ENCODE measurements around the gene KIF2A. TPM values are rescaled to one million over a fixed set of nuclear protein-coding genes. Genes with fewer than 3 reads are reported as not detected.

Gene KIF2A
- total RNA-seq, 3 donors from 2014 or later: 34.2 to 43.3 (median 41.8) TPM

DNA sequence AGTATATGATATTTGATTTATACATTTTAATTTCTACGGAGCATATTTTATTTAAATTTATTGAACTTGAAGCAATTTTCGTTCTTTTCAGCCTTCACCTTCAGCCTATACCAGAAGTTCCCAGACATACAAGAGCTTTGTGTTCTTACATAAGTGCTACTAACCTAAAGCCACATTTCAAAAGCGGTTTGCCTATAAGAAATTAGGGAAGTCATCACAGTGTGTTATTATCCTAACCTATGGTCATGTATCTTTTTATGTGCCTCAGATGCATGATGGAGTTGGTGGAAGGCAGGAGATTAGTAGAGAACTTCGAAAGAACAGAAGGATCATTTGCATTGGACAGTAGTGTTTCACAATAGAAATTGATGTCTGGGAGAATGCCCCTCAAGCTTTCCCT, 3.1 kb downstream of the KIF2A start:
- DNase-seq: no peak
- Histone ChIP-seq H3K4me1 (ENCODE audit: low read depth) (peaks cover 4% of the 10 kb centered on the region), H3K9me3 (no peaks in the 10 kb centered on the region), H3K4me3 (no peak overlapping the region), H3K36me3 (ENCODE audit: low read depth) (no peaks in the 10 kb centered on the region)
- TF ChIP-seq, protein P1, sequence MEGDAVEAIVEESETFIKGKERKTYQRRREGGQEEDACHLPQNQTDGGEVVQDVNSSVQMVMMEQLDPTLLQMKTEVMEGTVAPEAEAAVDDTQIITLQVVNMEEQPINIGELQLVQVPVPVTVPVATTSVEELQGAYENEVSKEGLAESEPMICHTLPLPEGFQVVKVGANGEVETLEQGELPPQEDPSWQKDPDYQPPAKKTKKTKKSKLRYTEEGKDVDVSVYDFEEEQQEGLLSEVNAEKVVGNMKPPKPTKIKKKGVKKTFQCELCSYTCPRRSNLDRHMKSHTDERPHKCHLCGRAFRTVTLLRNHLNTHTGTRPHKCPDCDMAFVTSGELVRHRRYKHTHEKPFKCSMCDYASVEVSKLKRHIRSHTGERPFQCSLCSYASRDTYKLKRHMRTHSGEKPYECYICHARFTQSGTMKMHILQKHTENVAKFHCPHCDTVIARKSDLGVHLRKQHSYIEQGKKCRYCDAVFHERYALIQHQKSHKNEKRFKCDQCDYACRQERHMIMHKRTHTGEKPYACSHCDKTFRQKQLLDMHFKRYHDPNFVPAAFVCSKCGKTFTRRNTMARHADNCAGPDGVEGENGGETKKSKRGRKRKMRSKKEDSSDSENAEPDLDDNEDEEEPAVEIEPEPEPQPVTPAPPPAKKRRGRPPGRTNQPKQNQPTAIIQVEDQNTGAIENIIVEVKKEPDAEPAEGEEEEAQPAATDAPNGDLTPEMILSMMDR (IDR thresholded peaks at IDR 0.05): no peak
- intact Hi-C loops (cut with DNase I, micrococcal nuclease): no loop called here
- ATAC-seq: no peak

DNA sequence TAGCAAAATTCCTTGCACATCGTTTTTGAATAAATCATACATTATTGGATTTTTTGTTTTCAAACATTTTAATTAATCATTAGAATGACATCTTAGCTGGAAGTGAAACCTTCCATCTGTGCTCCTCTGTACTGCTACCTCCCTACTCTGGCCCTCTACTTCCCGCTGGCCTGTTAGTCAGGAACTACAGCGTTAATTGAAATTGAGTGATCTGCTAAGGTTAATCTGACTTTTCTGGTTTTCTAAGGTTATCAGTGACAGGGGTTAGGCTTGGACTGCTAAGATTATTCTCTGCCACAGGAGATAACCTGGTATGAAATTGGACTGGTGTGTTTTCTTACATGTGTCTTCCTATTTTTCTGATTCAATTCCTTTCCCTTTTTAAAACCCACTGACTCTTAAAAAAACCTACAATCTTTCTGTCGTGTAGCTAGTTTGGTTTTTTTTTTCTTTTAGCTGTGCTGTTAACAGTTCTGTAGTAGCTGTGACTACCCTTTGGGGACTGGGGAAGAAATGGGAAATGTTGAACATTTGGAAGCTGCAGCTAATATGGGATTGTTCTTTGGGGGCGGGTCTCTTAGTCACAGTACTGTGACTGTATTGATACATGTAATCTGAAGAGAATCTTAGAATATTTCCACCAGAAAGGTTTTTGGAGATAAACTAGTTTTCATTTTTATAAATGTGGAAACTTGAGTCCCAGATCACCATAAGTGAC, 4.6 kb downstream of the KIF2A start:
- no peak overlapping the region for H3K4me3 ChIP-seq
- H3K4me1 ChIP-seq (ENCODE audit: low read depth): peaks cover 4% of the 10 kb centered on the region
- no peak for ATAC-seq
- TF ChIP-seq, protein P1 (IDR thresholded peaks at IDR 0.05): no peak
- no peak for DNase-seq
- H3K36me3 ChIP-seq (ENCODE audit: low read depth): no peaks in the 10 kb centered on the region
- intact Hi-C loops (cut with DNase I, micrococcal nuclease): no loop called here
- H3K9me3 ChIP-seq: no peaks in the 10 kb centered on the region

DNA sequence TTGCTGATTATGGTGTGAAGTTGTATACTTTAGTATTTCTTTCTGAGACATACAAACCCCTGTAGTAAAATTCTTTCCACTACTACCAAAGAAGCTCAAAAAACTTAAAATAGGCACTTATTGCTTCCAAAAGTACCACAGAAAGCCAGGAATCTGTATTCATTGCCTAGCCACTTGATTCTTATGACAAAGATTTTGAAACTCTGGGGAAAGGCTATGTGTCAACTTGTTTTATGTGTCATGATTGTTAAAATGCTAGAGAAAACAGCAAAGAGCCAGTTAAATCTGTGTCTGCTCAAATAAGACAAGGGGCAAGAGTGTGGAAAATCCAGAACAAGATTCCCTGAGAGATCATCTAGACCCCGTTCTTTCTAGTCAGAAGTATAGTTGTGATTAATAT, 6.0 kb downstream of the KIF2A start:
- H3K9me3 ChIP-seq: no peaks in the 10 kb centered on the region
- no peaks in the 10 kb centered on the region for H3K36me3 ChIP-seq (ENCODE audit: low read depth)
- peaks cover 4% of the 10 kb centered on the region for H3K4me1 ChIP-seq (ENCODE audit: low read depth)
- intact Hi-C loops (cut with DNase I, micrococcal nuclease): no loop called here
- no peak overlapping the region for H3K4me3 ChIP-seq
- ATAC-seq: no peak
- DNase-seq: no peak
- TF ChIP-seq, protein P1 (IDR thresholded peaks at IDR 0.05): no peak

DNA sequence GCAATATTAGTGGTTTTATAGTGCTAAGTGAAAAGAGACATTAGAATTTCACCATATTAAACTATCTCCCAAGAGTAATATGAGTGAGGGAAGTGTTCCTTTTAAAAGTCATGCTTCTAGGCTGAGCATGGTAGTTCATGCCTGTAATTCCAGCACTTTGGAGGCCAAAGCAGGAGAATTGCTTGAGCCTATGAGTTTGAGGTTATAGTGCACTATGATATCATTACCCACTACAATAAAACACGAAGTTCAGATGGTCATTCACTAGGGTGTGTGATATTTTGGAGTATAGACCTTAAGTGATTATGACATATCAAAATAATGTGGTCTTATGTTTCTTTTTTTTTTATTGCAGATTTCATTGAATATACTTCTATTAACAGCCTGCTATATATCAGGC, 6.7 kb downstream of the KIF2A start:
- H3K4me1 ChIP-seq (ENCODE audit: low read depth): peaks cover 4% of the 10 kb centered on the region

DNA sequence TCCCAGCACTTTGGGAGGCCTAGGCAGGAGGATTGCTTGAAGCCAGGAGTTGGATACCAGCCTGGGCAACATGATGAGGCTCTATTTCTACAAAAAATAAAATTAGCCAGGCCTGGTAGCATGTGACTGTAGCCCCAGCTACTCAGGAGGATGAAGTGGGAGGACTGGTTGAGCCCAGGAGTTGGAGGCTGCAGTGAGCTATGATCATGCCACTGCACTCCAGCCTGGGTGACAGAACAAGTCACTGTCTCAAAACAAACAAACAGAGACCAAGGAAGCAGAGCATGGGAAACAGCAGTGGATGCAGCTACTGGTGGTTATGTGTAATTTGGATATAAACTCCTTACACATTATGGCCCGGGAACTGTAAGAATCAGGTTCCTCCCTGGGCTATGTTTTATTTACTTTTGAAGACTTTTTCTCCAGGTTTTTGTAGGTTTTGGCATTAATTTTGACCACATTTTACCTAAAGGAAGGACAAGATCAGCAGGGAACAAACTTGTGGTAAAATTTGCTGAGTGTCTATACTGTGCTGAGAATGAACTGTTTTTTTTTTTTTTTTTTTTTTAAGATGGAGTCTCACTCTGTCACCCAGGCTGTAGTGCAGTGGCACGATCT, 8.3 kb downstream of the KIF2A start:
- Histone ChIP-seq H3K4me3 (no peak overlapping the region), H3K4me1 (ENCODE audit: low read depth) (peaks cover 4% of the 10 kb centered on the region), H3K9me3 (no peaks in the 10 kb centered on the region), H3K36me3 (ENCODE audit: low read depth) (no peaks in the 10 kb centered on the region)
- no peak for DNase-seq
- intact Hi-C loops (cut with DNase I, micrococcal nuclease): no loop called here
- no peak for ATAC-seq
- TF ChIP-seq, protein P1 (IDR thresholded peaks at IDR 0.05): no peak

More for the DNA sequence above, 6.7 kb downstream of the KIF2A start:
- peak; percentile 89 for ATAC-seq
- TF ChIP-seq, protein P1 (IDR thresholded peaks at IDR 0.05): no peak
- DNase-seq: no peak
- Histone ChIP-seq H3K36me3 (ENCODE audit: low read depth) (no peaks in the 10 kb centered on the region), H3K9me3 (no peaks in the 10 kb centered on the region), H3K4me3 (no peak overlapping the region)
- intact Hi-C loops (cut with DNase I, micrococcal nuclease): no loop called here
